HG03175 (cell line): ENCODE results near the gene TEX13B.
A peak's percentile ranks its signal among the peaks of the same experiment; 100 is the strongest.
"Not testable (repeated sequence)": the region's sequence is repeated elsewhere in the genome, so short reads cannot be mapped to it uniquely, and the experiment has no call there.

Experiments
- ATAC-seq: cut with Tn5 transposase; IDR thresholded peaks from one replicate; pipeline ENCODE4 v1.9.1; 2021; ENCODE audit warnings: mild to moderate bottlenecking, moderate library complexity; ENCODE audit not compliant: unreplicated experiment

Gene TEX13B, protein sequence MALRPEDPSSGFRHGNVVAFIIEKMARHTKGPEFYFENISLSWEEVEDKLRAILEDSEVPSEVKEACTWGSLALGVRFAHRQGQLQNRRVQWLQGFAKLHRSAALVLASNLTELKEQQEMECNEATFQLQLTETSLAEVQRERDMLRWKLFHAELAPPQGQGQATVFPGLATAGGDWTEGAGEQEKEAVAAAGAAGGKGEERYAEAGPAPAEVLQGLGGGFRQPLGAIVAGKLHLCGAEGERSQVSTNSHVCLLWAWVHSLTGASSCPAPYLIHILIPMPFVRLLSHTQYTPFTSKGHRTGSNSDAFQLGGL

DNA sequence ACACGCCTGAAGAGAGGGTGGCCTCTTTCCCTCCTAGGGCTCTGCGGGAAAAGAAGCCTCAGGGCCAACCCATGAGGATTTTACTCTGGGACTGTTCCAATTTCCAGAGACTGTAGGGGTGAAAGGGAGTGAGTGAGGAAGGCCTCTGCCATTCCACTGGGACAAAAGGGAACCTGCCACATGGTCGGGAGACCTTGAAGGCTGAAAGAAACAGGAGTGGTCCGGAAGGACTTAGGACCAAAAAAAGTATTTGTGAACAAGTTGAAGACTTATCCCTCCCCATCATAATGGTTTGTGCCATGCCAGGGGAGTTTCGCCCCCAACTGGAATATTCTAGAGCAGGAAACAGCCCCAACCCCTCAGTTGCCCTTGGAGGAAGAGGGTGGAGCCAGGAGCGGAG lies at the start of gene TEX13B:
TEX13B (minus strand) TSS at position 15 of the 400 bp plus-strand sequence. CDS start 243 bp downstream, outside the sequence.
- ATAC-seq = no peak

DNA sequence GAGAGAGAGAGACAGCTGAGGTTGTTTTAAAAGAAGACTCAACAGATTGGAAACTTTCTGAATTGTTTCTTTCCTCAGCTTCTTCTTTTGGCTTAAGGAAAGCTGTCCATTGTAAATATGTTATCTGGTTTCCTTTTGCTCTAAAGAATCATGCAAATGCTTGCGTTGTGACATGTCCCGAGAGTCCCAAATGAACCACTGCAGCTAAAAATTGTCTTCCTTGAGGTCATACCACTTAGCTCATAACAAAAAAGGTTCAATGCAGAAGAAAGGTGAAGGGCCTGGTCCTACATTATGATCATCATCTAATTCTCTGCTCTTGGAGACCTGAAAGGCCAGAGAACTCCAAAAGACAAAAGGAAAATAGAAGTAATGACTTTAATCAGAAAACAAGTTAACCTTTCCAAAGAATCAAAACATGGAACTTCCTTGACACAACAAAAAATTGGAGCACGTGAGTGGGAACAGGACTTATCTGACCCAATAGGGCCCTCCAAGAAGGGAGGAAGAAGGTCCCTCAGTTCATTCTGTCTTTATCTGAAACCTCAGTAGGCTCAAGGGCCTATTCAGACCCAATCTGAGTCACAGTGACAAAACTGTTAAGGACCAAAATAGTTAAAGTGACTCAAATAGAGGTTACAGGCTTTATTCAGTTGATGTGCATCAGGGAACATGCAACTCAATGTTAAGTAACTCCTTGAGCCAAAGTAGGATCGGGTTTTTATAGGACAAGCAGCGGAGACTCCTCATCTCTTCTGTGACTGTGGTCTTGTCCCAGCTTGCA lies 48.0 kb upstream of the TEX13B start:
- ATAC-seq = no peak

- no peak for ATAC-seq
Measured at GRCh38 chrX:108028854-108029253, 46.7 kb upstream of the TEX13B start.

GRCh38 chrX:108025954-108026600 lies 43.9 kb upstream of the TEX13B start:
- ATAC-seq = no peak

DNA sequence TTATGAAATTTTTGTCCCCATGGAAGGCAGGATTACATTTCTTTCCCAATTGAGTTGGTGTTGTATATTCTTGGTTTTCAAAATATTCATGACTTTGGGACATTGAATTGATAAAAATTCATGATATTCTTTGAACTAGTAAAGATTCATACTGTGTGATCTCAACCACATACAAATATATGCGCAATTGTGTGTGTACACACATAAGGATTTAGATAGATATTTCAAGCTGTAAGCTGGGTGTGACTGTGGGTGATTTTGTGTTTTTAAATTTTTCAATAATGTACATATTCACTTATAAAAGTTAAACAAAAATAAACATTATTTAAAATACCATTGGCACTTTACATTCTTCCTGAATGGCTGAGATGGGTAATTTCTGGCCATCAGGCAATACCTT lies 43.2 kb upstream of the TEX13B start:
- ATAC-seq = no peak

DNA sequence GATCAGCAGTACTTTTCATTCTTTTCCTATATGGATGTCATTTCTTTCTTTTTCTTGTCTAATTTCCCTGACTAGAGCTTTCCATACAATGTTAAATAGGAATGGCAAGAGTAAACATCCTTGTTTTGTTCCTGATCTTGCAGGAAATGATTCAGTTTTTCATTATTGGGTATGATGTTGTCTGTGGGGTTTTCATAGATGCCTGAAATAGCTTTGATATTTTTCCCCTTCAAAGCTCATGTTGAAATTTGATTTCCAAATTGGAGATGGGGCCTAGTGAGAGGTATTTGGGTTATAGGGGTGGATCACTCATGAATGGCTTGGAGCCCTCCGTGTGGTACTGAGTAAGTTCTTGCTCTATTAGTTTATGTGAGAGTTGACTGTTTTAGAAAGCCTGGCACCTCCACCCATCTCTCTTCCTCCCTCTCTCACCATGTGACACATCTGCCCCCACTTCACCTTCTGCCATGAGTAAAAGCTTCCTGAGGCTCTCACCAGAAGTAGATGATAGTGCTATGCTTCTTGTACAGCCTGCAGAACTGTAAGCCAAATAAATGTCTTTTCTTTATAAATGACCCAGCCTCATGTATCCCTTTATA lies 40.4 kb upstream of the TEX13B start:
- no peak for ATAC-seq

GRCh38 chrX:108020631-108021030 lies 38.5 kb upstream of the TEX13B start:
- ATAC-seq = no peak

DNA sequence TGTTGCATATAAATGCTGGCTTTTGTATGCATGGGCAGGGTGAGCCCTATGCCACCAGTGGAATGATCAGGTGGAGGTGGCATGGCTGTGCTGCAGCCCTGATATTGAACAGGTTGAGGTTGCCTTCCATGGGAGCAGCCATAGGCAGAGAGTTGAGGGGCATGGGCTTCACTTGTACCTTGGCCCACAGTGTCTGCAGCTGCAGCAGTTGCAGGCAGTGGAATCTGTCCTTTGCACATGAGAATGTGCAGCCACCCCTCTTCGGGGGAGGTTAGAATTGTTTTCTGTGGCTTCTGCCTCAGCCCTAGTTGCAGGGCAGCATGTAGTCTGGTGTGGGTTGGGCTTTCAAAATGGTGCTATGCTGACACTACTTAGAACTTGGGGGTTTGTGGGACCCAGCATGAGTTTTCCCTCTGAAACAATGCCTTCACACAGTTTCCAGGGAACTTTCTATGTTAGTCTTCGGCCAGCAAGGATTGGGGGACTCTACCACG lies 37.3 kb upstream of the TEX13B start:
- ATAC-seq = no peak

GRCh38 chrX:108018656-108019381 lies 36.6 kb upstream of the TEX13B start:
- no peak for ATAC-seq

GRCh38 chrX:108001218-108001814 lies 19.1 kb upstream of the TEX13B start:
- ATAC-seq = peak; percentile 77

DNA sequence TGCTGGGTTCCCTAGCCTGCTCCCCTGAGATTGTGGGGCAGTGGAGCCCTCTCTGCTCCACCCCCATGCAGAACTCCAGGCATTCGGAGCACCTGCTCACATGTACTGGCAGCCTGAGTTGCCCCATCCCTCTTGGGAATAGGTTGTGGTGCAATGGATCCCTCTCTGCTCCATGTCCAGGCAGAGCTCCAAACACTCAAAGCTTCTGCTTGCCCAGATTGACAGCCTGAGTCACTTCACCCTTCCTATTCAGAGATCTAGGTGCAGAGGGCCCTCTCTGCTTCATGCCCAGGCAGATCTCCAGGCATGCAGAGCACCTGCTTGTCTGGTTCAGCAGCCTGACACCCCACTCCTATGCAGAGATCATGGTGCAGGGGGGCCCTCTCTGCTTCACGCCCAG lies 18.6 kb upstream of the TEX13B start:
- ATAC-seq = no peak

DNA sequence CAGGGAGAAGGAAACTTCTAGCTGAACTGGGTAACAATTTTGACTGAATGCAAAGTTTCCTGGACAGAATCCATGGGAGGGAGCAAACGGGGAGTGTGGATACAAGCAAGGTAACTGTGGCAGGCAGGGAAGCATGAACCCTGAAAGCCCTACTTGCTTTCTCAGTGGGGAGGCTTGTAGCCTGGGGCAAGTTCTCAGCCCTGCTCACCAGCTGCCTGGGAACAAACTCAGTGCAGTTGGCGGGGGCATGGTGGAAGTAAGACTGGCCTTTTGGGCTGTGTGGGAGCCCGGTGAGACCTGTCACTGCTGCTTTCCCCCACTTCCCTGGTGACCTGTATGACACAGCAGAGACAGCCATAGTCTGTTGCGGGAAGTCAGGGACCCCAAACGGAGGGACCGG lies 14.0 kb upstream of the TEX13B start:
- ATAC-seq = no peak

- no peak for ATAC-seq
Measured at GRCh38 chrX:107985033-107985432, 2.9 kb upstream of the TEX13B start.

- ATAC-seq = no peak
Measured at GRCh38 chrX:107979534-107979933, 2.6 kb downstream of the TEX13B start.

- no peak for ATAC-seq
Measured at GRCh38 chrX:107978707-107979307, 3.4 kb downstream of the TEX13B start.

- no peak for ATAC-seq
Measured at GRCh38 chrX:107978071-107978470, 4.1 kb downstream of the TEX13B start.

GRCh38 chrX:107971636-107972035 lies 10.5 kb downstream of the TEX13B start:
- no peak for ATAC-seq

GRCh38 chrX:107970073-107970472 lies 12.1 kb downstream of the TEX13B start:
- ATAC-seq = no peak

GRCh38 chrX:107968623-107969022 lies 13.5 kb downstream of the TEX13B start:
- no peak for ATAC-seq

- not testable (repeated sequence) for ATAC-seq
Measured at GRCh38 chrX:107955337-107955736, 26.8 kb downstream of the TEX13B start.
